HEK293 (cell line): ENCODE measurements around the gene ZFP36L1.
A peak's percentile ranks its signal among the peaks of the same experiment; 100 is the strongest.

Source experiments
- CTCF ChIA-PET: fragments of 350-600 bp; formaldehyde crosslinking; extraction: SDS; loops from one replicate; lab custom pipeline; 2021; ENCODE audit warnings: antibody characterized with exemption; lab: Yijun Ruan, JAX
- POLR2A ChIA-PET: fragments of 300-600 bp; formaldehyde crosslinking; extraction: SDS; loops from one replicate; lab custom pipeline; 2020; ENCODE audit warnings: antibody characterized with exemption, inconsistent platforms; lab: Yijun Ruan, JAX
- H3K27ac ChIP-seq: fragments of 200-500 bp; sonication (Bioruptor generic); 2 replicates; pipeline ENCODE4 v1.5.1; 2014; ENCODE audit warnings: low read depth, low read length, control low read depth, inconsistent platforms; ENCODE audit errors: extremely low read depth
- H3K36me3 ChIP-seq, 2 experiments: fragments of 200-500 bp in 1 of 2; sonication (Bioruptor generic) in 1 of 2; 1 replicate in 1 of 2; 2 replicates in 1 of 2; pipeline ENCODE4 v1.5.1; 2014 to 2017; ENCODE audit warnings: inconsistent platforms in 2 of 2, low read length in 2 of 2; ENCODE audit not compliant: control insufficient read depth in 2 of 2, insufficient read depth in 1 of 2
- H3K4me1 ChIP-seq: fragments of 200-500 bp; sonication (Bioruptor generic); 2 replicates; pipeline ENCODE4 v1.5.1; 2014; ENCODE audit warnings: mild to moderate bottlenecking, low read length, inconsistent platforms; ENCODE audit not compliant: control insufficient read depth, insufficient read depth
- H3K4me3 ChIP-seq: 2 replicates; pipeline ENCODE4 v1.5.1; 2011; ENCODE audit warnings: low read depth, mild to moderate bottlenecking, control low read depth, low read length, moderate library complexity
- H3K9me3 ChIP-seq: fragments of 200-500 bp; sonication (Bioruptor generic); 2 replicates; pipeline ENCODE4 v1.5.1; 2014; ENCODE audit warnings: low read depth, low read length, inconsistent platforms; ENCODE audit not compliant: control insufficient read depth, insufficient read depth
- FEZF1 ChIP-seq: fragments of 450-650 bp; formaldehyde crosslinking; IDR thresholded peaks from 2 replicates; pipeline ENCODE4 v1.5.1; 2016; ENCODE audit warnings: missing biosample characterization, missing genetic modification characterization
- GLIS1 ChIP-seq: fragments of 450-650 bp; formaldehyde crosslinking; IDR thresholded peaks from 2 replicates; pipeline ENCODE4 v1.5.1; 2016; ENCODE audit warnings: missing biosample characterization, missing genetic modification characterization
- HOXD13 ChIP-seq: sonication (generic); formaldehyde crosslinking; IDR thresholded peaks from 2 replicates; pipeline ENCODE4 v1.8.0; 2022; ENCODE audit warnings: missing genetic modification reagents, borderline replicate concordance
- ZBTB26 ChIP-seq: fragments of 450-650 bp; formaldehyde crosslinking; optimal IDR thresholded peaks from 2 replicates; pipeline ENCODE3; 2016; ENCODE audit warnings: missing biosample characterization, mild to moderate bottlenecking, missing genetic modification characterization
- ZFP69B ChIP-seq: fragments of 450-650 bp; formaldehyde crosslinking; IDR thresholded peaks from 2 replicates; pipeline ENCODE4 v1.5.1; 2016; ENCODE audit warnings: missing biosample characterization, missing genetic modification characterization
- ZNF10 ChIP-seq: fragments of 450-650 bp; formaldehyde crosslinking; IDR thresholded peaks from 2 replicates; pipeline ENCODE4 v1.5.1; 2017; ENCODE audit warnings: missing biosample characterization, missing genetic modification characterization
- ZNF211 ChIP-seq: fragments of 450-650 bp; formaldehyde crosslinking; IDR thresholded peaks from 2 replicates; pipeline ENCODE4 v1.5.1; 2016; ENCODE audit warnings: low read depth, missing biosample characterization, missing genetic modification characterization
- ZNF239 ChIP-seq: fragments of 450-650 bp; formaldehyde crosslinking; IDR thresholded peaks from 2 replicates; pipeline ENCODE4 v1.5.1; 2016; ENCODE audit warnings: missing biosample characterization, missing genetic modification characterization
- ZNF266 ChIP-seq: fragments of 450-650 bp; formaldehyde crosslinking; IDR thresholded peaks from 2 replicates; pipeline ENCODE4 v1.5.1; 2016; ENCODE audit warnings: missing biosample characterization, missing genetic modification characterization, low read depth
- ZNF302 ChIP-seq: fragments of 450-650 bp; formaldehyde crosslinking; IDR thresholded peaks from 2 replicates; pipeline ENCODE4 v1.5.1; 2016; ENCODE audit warnings: missing biosample characterization, missing genetic modification characterization, low read depth
- ZNF335 ChIP-seq: fragments of 450-650 bp; formaldehyde crosslinking; conservative IDR thresholded peaks from 2 replicates; pipeline ENCODE4 v1.5.1; 2016; ENCODE audit warnings: missing biosample characterization, missing genetic modification characterization
- ZNF394 ChIP-seq: fragments of 450-650 bp; formaldehyde crosslinking; IDR thresholded peaks from 2 replicates; pipeline ENCODE4 v1.5.1; 2016; ENCODE audit warnings: missing biosample characterization, missing genetic modification characterization, mild to moderate bottlenecking, moderate library complexity, borderline replicate concordance
- ZNF404 ChIP-seq: fragments of 450-650 bp; formaldehyde crosslinking; IDR thresholded peaks from 2 replicates; pipeline ENCODE4 v1.5.1; 2017; ENCODE audit warnings: missing biosample characterization, missing genetic modification characterization
- ZNF518A ChIP-seq: fragments of 450-650 bp; formaldehyde crosslinking; conservative IDR thresholded peaks from 2 replicates; pipeline ENCODE4 v1.5.1; 2016; ENCODE audit warnings: low read depth, missing biosample characterization, missing genetic modification characterization
- ZNF521 ChIP-seq: fragments of 450-650 bp; formaldehyde crosslinking; IDR thresholded peaks from 2 replicates; pipeline ENCODE4 v1.5.1; 2017; ENCODE audit warnings: missing biosample characterization, mild to moderate bottlenecking, missing genetic modification characterization
- ZNF560 ChIP-seq: fragments of 450-650 bp; formaldehyde crosslinking; IDR thresholded peaks from 2 replicates; pipeline ENCODE4 v1.5.1; 2017; ENCODE audit warnings: missing biosample characterization, missing genetic modification characterization, borderline replicate concordance
- ZNF585B ChIP-seq: fragments of 450-650 bp; formaldehyde crosslinking; IDR thresholded peaks from 2 replicates; pipeline ENCODE4 v1.5.1; 2016; ENCODE audit warnings: missing biosample characterization, missing genetic modification characterization
- ZNF629 ChIP-seq: fragments of 450-650 bp; formaldehyde crosslinking; IDR thresholded peaks from 2 replicates; pipeline ENCODE4 v1.5.1; 2017; ENCODE audit warnings: missing biosample characterization, missing genetic modification characterization
- ZNF639 ChIP-seq: fragments of 450-650 bp; formaldehyde crosslinking; IDR thresholded peaks from 2 replicates; pipeline ENCODE4 v1.5.1; 2016; ENCODE audit warnings: missing biosample characterization, missing genetic modification characterization
- ZNF645 ChIP-seq: fragments of 450-650 bp; formaldehyde crosslinking; IDR thresholded peaks from 2 replicates; pipeline ENCODE4; 2016; ENCODE audit warnings: missing biosample characterization, missing genetic modification characterization
- ZNF654 ChIP-seq: fragments of 450-650 bp; formaldehyde crosslinking; IDR thresholded peaks from 2 replicates; pipeline ENCODE4 v1.5.1; 2016; ENCODE audit warnings: low read depth, missing biosample characterization, missing genetic modification characterization
- ZNF785 ChIP-seq: fragments of 450-650 bp; formaldehyde crosslinking; IDR thresholded peaks from 2 replicates; pipeline ENCODE4 v1.5.1; 2016; ENCODE audit warnings: missing biosample characterization, missing genetic modification characterization
- ZSCAN23 ChIP-seq: fragments of 450-650 bp; formaldehyde crosslinking; IDR thresholded peaks from 2 replicates; pipeline ENCODE4 v1.5.1; 2016; ENCODE audit warnings: missing biosample characterization, missing genetic modification characterization

ZFP36L1 gene

GRCh38 chr14:68824517-68825347, 31.9 kb upstream of the ZFP36L1 start (continued):
- TF ChIP-seq ZNF518A, result peak; percentile 85
- TF ChIP-seq ZNF639 (tag by site-specific recombination), result 0 out of 2 replicates have a peak, but pooled peaks have one; percentile 26
- TF ChIP-seq ZNF302 (tag by site-specific recombination), result no peak
- TF ChIP-seq ZNF654 (tag by site-specific recombination), result peak; percentile 81
- no peak for TF ChIP-seq ZNF645
- TF ChIP-seq ZNF629 (tag by site-specific recombination), result 0 out of 2 replicates have a peak, but pooled peaks have one; percentile 35

GRCh38 chr14:68824207-68824516, 31.3 kb upstream of the ZFP36L1 start:
- CTCF ChIA-PET, result interaction anchor here (0.6 to 8.3 kb wide), 8 partner anchors 7 to 692 kb away, joined by 3 to 45 read pairs (median 6); no protein-coding TSS in a partner anchor
- H3K9me3 ChIP-seq, result no peaks in the 10 kb centered on the region

GRCh38 chr14:68823434-68824206, 30.8 kb upstream of the ZFP36L1 start:
- Histone ChIP-seq H3K4me3 (no peak overlapping the region), H3K27ac (no peak overlapping the region), H3K4me1 (peaks cover 5% of the 10 kb centered on the region; the same call in 1 of the 2 replicates), H3K9me3 (no peaks in the 10 kb centered on the region), H3K36me3 (no peaks in the 10 kb centered on the region)
- ChIA-PET CTCF (interaction anchor here (0.6 to 8.3 kb wide), 9 partner anchors 10 to 856 kb away, joined by 3 to 45 read pairs (median 4); no protein-coding TSS in a partner anchor), POLR2A (no interaction called here)
- no peak for TF ChIP-seq ZSCAN23 (tag by site-specific recombination)
- TF ChIP-seq ZNF404 (tag by site-specific recombination), result no peak
- TF ChIP-seq ZBTB26 (tag by site-specific recombination), result no peak
- no peak for TF ChIP-seq GLIS1 (tag by site-specific recombination)
- TF ChIP-seq ZNF560, result no peak
- no peak for TF ChIP-seq ZNF211
- no peak for TF ChIP-seq ZFP69B (tag by site-specific recombination)
- no peak for TF ChIP-seq ZNF266 (tag by site-specific recombination)
- TF ChIP-seq ZNF521 (tag by site-specific recombination), result no peak
- TF ChIP-seq ZNF10 (tag by site-specific recombination), result no peak
- TF ChIP-seq ZNF785, result no peak
- TF ChIP-seq ZNF239 (tag by site-specific recombination), result no peak
- TF ChIP-seq HOXD13, result no peak

More at GRCh38 chr14:68824207-68824516, 31.3 kb upstream of the ZFP36L1 start:
- Histone ChIP-seq H3K27ac (no peak overlapping the region), H3K4me1 (peaks cover 5% of the 10 kb centered on the region; the same call in 1 of the 2 replicates), H3K36me3 (no peaks in the 10 kb centered on the region), H3K4me3 (no peak overlapping the region)
- TF ChIP-seq ZNF585B (tag by site-specific recombination), result no peak
- TF ChIP-seq FEZF1, result no peak
- TF ChIP-seq ZNF335 (tag by site-specific recombination), result no peak
- TF ChIP-seq ZNF394, result no peak
- POLR2A ChIA-PET, result no interaction called here
